ENCODE results near the gene FLOT1.

GRCh38 chr6:30766461-30767157 lies 24.1 kb upstream of the FLOT1 start:
- TF ChIP-seq CTCF (IDR thresholded peaks at IDR 0.05; ENCODE audit: insufficient read depth, low read length, poor library complexity, severe bottlenecking) (no peak), EZH2phosphoT487 (conservative IDR thresholded peaks at IDR 0.05; ENCODE audit: low read length) (no peak)

Data from SU-DHL-6 (cell line).